ENCODE data around the gene ERC1.
A peak's percentile ranks its signal among the peaks of the same experiment; 100 is the strongest.

ERC1 gene

GRCh38 chr12:953776-954175 is 37.2 kb upstream of the ERC1 start:
- H3K27ac ChIP-seq (ENCODE audit: low read length, poor library complexity, severe bottlenecking), result peak overlapping the region; percentile 22
- H3K9me3 ChIP-seq (ENCODE audit: control insufficient read depth, low read length), result no peaks in the 10 kb centered on the region
- H2BK120ac ChIP-seq (ENCODE audit: low read depth, low read length), result no peak overlapping the region
- peaks cover 3% of the 10 kb centered on the region for H3K79me1 ChIP-seq (replicated peaks; ENCODE audit: low read length, poor library complexity, severe bottlenecking)
- no peak overlapping the region for H2BK5ac ChIP-seq (ENCODE audit: low read depth, low read length, poor library complexity, severe bottlenecking)
- peak overlapping the region; percentile 35 for H3K9ac ChIP-seq (ENCODE audit: low read length)
- no peak overlapping the region for H3K14ac ChIP-seq (ENCODE audit: low read length in 2 of 2)
- H2BK15ac ChIP-seq (ENCODE audit: low read depth, poor library complexity, severe bottlenecking), result no peak overlapping the region
- H4K91ac ChIP-seq (ENCODE audit: low read length), result no peak overlapping the region
- DNase-seq, result peak; percentile 18
- H3K27me3 ChIP-seq (ENCODE audit: control insufficient read depth in 1 of 2, insufficient read depth in 1 of 2, low read length in 2 of 2), result no peaks in the 10 kb centered on the region
- H2BK12ac ChIP-seq (ENCODE audit: low read length in 2 of 2), result no peak overlapping the region
- no peak overlapping the region for H2AK5ac ChIP-seq (ENCODE audit: low read length, severe bottlenecking)
- peak overlapping the region; percentile 71 for H4K8ac ChIP-seq (ENCODE audit: low read length)
- no peak overlapping the region for H3K23ac ChIP-seq (ENCODE audit: low read length in 2 of 2)
- H2AFZ ChIP-seq (ENCODE audit: low read depth, low read length), result no peak overlapping the region
- H3K4me1 ChIP-seq (ENCODE audit: control insufficient read depth, insufficient read depth, low read depth, low read length), result peaks cover 7% of the 10 kb centered on the region
- H3K4me2 ChIP-seq (ENCODE audit: low read length, poor library complexity, severe bottlenecking), result no peak overlapping the region
- H3K4me3 ChIP-seq (ENCODE audit: insufficient read depth in 1 of 2, low read depth in 1 of 2, low read length in 2 of 2), result peak overlapping the region in 1 of 2 experiments; percentile 56
- WGBS, result 73% methylated on average over 5 of the region's 7 CpGs
- no peak overlapping the region for H3K4ac ChIP-seq (ENCODE audit: low read depth in 1 of 2, low read length in 2 of 2)
- no peak overlapping the region for H3K18ac ChIP-seq (ENCODE audit: low read depth in 1 of 2, low read length in 2 of 2)
- H3K36me3 ChIP-seq (ENCODE audit: control insufficient read depth in 1 of 2, insufficient read depth in 2 of 2, low read depth in 1 of 2, low read length in 2 of 2), result no peaks in the 10 kb centered on the region

- no peak overlapping the region for H2BK15ac ChIP-seq (ENCODE audit: low read depth, poor library complexity, severe bottlenecking)
- peaks cover 7% of the 10 kb centered on the region for H3K4me1 ChIP-seq (ENCODE audit: control insufficient read depth, insufficient read depth, low read depth, low read length)
- no peak overlapping the region for H2BK5ac ChIP-seq (ENCODE audit: low read depth, low read length, poor library complexity, severe bottlenecking)
- H3K14ac ChIP-seq (ENCODE audit: low read length in 2 of 2), result no peak overlapping the region
- H3K27me3 ChIP-seq (ENCODE audit: control insufficient read depth in 1 of 2, insufficient read depth in 1 of 2, low read length in 2 of 2), result no peaks in the 10 kb centered on the region
- no peak overlapping the region for H3K9ac ChIP-seq (ENCODE audit: low read length)
- no peak overlapping the region for H3K4me2 ChIP-seq (ENCODE audit: low read length, poor library complexity, severe bottlenecking)
- H3K36me3 ChIP-seq (ENCODE audit: control insufficient read depth in 1 of 2, insufficient read depth in 2 of 2, low read depth in 1 of 2, low read length in 2 of 2), result no peaks in the 10 kb centered on the region
- no peak overlapping the region for H2AFZ ChIP-seq (ENCODE audit: low read depth, low read length)
- H4K91ac ChIP-seq (ENCODE audit: low read length), result no peak overlapping the region
- no peak overlapping the region for H2BK12ac ChIP-seq (ENCODE audit: low read length in 2 of 2)
- no peak overlapping the region for H3K4me3 ChIP-seq (ENCODE audit: insufficient read depth in 1 of 2, low read depth in 1 of 2, low read length in 2 of 2)
- H3K27ac ChIP-seq (ENCODE audit: low read length, poor library complexity, severe bottlenecking), result no peak overlapping the region
- H2BK120ac ChIP-seq (ENCODE audit: low read depth, low read length), result no peak overlapping the region
- no peak for DNase-seq
- no peak overlapping the region for H3K4ac ChIP-seq (ENCODE audit: low read depth in 1 of 2, low read length in 2 of 2)
- H3K18ac ChIP-seq (ENCODE audit: low read depth in 1 of 2, low read length in 2 of 2), result no peak overlapping the region
- H3K79me1 ChIP-seq (replicated peaks; ENCODE audit: low read length, poor library complexity, severe bottlenecking), result peaks cover 3% of the 10 kb centered on the region
- H3K9me3 ChIP-seq (ENCODE audit: control insufficient read depth, low read length), result no peaks in the 10 kb centered on the region
- H4K8ac ChIP-seq (ENCODE audit: low read length), result no peak overlapping the region
- no peak overlapping the region for H3K23ac ChIP-seq (ENCODE audit: low read length in 2 of 2)
- no peak overlapping the region for H2AK5ac ChIP-seq (ENCODE audit: low read length, severe bottlenecking)
These were observed 36.3 kb upstream of the ERC1 start for GRCh38 chr12:954741-955140.

DNA sequence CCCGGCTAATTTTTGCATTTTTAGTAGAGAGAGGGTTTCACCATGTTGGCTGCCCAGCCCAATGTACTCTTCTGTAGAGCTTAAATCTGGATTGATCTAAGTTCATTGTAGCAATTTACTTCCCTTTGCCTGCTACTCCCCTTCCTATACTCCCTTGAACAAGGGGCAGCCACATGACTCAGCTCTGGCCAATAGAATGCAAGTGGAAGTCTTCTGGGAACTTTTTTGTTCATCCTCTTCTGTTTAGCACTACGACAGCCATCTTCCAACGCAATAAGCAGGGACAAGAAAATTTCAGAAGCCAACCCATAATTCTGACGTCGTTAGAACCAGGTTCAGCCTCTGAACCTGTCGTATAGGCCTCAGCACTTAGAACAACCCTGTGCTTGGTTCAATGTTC is 35.1 kb upstream of the ERC1 start:
- Histone ChIP-seq H3K4me1 (ENCODE audit: control insufficient read depth, insufficient read depth, low read depth, low read length) (peaks cover 4% of the 10 kb centered on the region), H2BK15ac (ENCODE audit: low read depth, poor library complexity, severe bottlenecking) (no peak overlapping the region), H4K91ac (ENCODE audit: low read length) (no peak overlapping the region), H3K18ac (ENCODE audit: low read depth in 1 of 2, low read length in 2 of 2) (no peak overlapping the region), H3K79me1 (replicated peaks; ENCODE audit: low read length, poor library complexity, severe bottlenecking) (peaks cover 3% of the 10 kb centered on the region), H3K27me3 (ENCODE audit: control insufficient read depth in 1 of 2, insufficient read depth in 1 of 2, low read length in 2 of 2) (no peaks in the 10 kb centered on the region), H4K8ac (ENCODE audit: low read length) (no peak overlapping the region), H2AFZ (ENCODE audit: low read depth, low read length) (no peak overlapping the region), H3K14ac (ENCODE audit: low read length in 2 of 2) (no peak overlapping the region), H3K9me3 (ENCODE audit: control insufficient read depth, low read length) (no peaks in the 10 kb centered on the region), H2AK5ac (ENCODE audit: low read length, severe bottlenecking) (no peak overlapping the region), H3K36me3 (ENCODE audit: control insufficient read depth in 1 of 2, insufficient read depth in 2 of 2, low read depth in 1 of 2, low read length in 2 of 2) (no peaks in the 10 kb centered on the region), H3K4me3 (ENCODE audit: insufficient read depth in 1 of 2, low read depth in 1 of 2, low read length in 2 of 2) (no peak overlapping the region), H2BK120ac (ENCODE audit: low read depth, low read length) (no peak overlapping the region), H2BK12ac (ENCODE audit: low read length in 2 of 2) (no peak overlapping the region), H3K23ac (ENCODE audit: low read length in 2 of 2) (no peak overlapping the region), H2BK5ac (ENCODE audit: low read depth, low read length, poor library complexity, severe bottlenecking) (no peak overlapping the region), H3K4ac (ENCODE audit: low read depth in 1 of 2, low read length in 2 of 2) (no peak overlapping the region), H3K4me2 (ENCODE audit: low read length, poor library complexity, severe bottlenecking) (no peak overlapping the region), H3K27ac (ENCODE audit: low read length, poor library complexity, severe bottlenecking) (no peak overlapping the region), H3K9ac (ENCODE audit: low read length) (no peak overlapping the region)
- 100% methylated on average over 6 of the region's 6 CpGs for WGBS
- no peak for DNase-seq

DNA sequence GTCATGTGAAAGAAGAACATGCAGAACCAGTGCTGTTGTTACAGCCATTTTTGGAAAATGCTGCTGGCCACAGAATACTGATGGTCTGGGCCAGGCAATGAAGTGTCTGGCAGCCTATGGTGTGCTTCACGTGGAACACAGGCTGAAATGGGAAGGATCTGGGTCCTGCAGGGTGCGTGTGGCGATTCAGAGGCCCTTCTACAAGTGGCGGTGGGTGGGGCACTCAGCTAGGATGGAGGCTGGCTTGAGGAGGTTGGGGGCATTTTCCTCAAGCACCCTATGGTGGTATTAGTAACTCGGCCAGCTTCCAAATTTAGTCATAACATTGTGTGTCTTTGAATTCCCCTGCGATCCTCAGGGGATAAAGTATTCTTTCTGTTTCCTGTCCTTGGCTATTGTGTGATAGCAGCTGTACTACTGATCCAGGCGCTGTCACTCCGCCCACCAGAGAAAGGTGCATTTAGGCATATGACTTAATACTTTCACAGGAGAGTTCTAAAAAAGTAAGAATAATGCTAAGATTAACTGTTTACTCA is 32.4 kb upstream of the ERC1 start:
- 75% methylated on average over 7 of the region's 8 CpGs for WGBS
- no peak overlapping the region for H2BK15ac ChIP-seq (ENCODE audit: low read depth, poor library complexity, severe bottlenecking)
- H4K91ac ChIP-seq (ENCODE audit: low read length), result no peak overlapping the region
- H2AK5ac ChIP-seq (ENCODE audit: low read length, severe bottlenecking), result no peak overlapping the region
- H3K27ac ChIP-seq (ENCODE audit: low read length, poor library complexity, severe bottlenecking), result no peak overlapping the region
- no peak overlapping the region for H2BK12ac ChIP-seq (ENCODE audit: low read length in 2 of 2)
- H3K27me3 ChIP-seq (ENCODE audit: control insufficient read depth in 1 of 2, insufficient read depth in 1 of 2, low read length in 2 of 2), result no peaks in the 10 kb centered on the region
- H3K4ac ChIP-seq (ENCODE audit: low read depth in 1 of 2, low read length in 2 of 2), result no peak overlapping the region
- H4K8ac ChIP-seq (ENCODE audit: low read length), result no peak overlapping the region
- no peaks in the 10 kb centered on the region for H3K9me3 ChIP-seq (ENCODE audit: control insufficient read depth, low read length)
- H2AFZ ChIP-seq (ENCODE audit: low read depth, low read length), result no peak overlapping the region
- peak overlapping the region in 1 of 2 experiments; percentile 8 for H3K4me3 ChIP-seq (ENCODE audit: insufficient read depth in 1 of 2, low read depth in 1 of 2, low read length in 2 of 2)
- H3K4me2 ChIP-seq (ENCODE audit: low read length, poor library complexity, severe bottlenecking), result no peak overlapping the region
- H3K4me1 ChIP-seq (ENCODE audit: control insufficient read depth, insufficient read depth, low read depth, low read length), result no peaks in the 10 kb centered on the region
- H3K36me3 ChIP-seq (ENCODE audit: control insufficient read depth in 1 of 2, insufficient read depth in 2 of 2, low read depth in 1 of 2, low read length in 2 of 2), result no peaks in the 10 kb centered on the region
- peak overlapping the region in 1 of 2 experiments; percentile 9 for H3K23ac ChIP-seq (ENCODE audit: low read length in 2 of 2)
- H2BK120ac ChIP-seq (ENCODE audit: low read depth, low read length), result no peak overlapping the region
- no peak overlapping the region for H3K18ac ChIP-seq (ENCODE audit: low read depth in 1 of 2, low read length in 2 of 2)
- no peak overlapping the region for H2BK5ac ChIP-seq (ENCODE audit: low read depth, low read length, poor library complexity, severe bottlenecking)
- no peak for DNase-seq
- peaks cover 3% of the 10 kb centered on the region for H3K79me1 ChIP-seq (replicated peaks; ENCODE audit: low read length, poor library complexity, severe bottlenecking)
- no peak overlapping the region for H3K9ac ChIP-seq (ENCODE audit: low read length)
- peak overlapping the region in 1 of 2 experiments; percentile 64 for H3K14ac ChIP-seq (ENCODE audit: low read length in 2 of 2)

Data from mesenchymal stem cell (in vitro differentiated cells and primary cell).